DOHH2 (cell line): ENCODE results near the gene FLCN.

Experiments used
- H3F3A ChIP-seq: fragments of 200-600 bp; sonication (generic), shearing (Covaris generic); 2 replicates; pipeline ENCODE4 v1.6.0; 2016; ENCODE audit warnings: antibody characterized with exemption, mild to moderate bottlenecking; ENCODE audit not compliant: control insufficient read depth, insufficient read depth
- H3K27ac ChIP-seq: fragments of 200-600 bp; sonication (generic); 2 replicates; pipeline ENCODE4 v1.5.1; 2014; ENCODE audit warnings: low read depth, mild to moderate bottlenecking, low read length, moderate library complexity
- H3K27me3 ChIP-seq: fragments of 200-600 bp; sonication (generic); 2 replicates; pipeline ENCODE4 v1.6.1; 2014; ENCODE audit warnings: mild to moderate bottlenecking, low read length, mixed read lengths; ENCODE audit not compliant: control insufficient read depth
- H3K36me3 ChIP-seq: fragments of 200-600 bp; sonication (generic); 2 replicates; pipeline ENCODE4 v1.6.1; 2014; ENCODE audit warnings: mild to moderate bottlenecking, low read length, moderate library complexity, mixed read lengths; ENCODE audit not compliant: control insufficient read depth
- H3K4me1 ChIP-seq: fragments of 200-600 bp; sonication (generic); 2 replicates; pipeline ENCODE4 v1.6.1; 2014; ENCODE audit warnings: mild to moderate bottlenecking, low read length, mixed read lengths; ENCODE audit not compliant: control insufficient read depth
- H3K4me2 ChIP-seq: fragments of 200-600 bp; sonication (generic); 2 replicates; pipeline ENCODE4 v1.6.0; 2014; ENCODE audit warnings: mild to moderate bottlenecking, low read length, moderate library complexity
- H3K4me3 ChIP-seq: fragments of 200-600 bp; sonication (generic); 2 replicates; pipeline ENCODE4 v1.5.1; 2014; ENCODE audit warnings: mild to moderate bottlenecking, low read length, mixed read lengths
- H3K79me2 ChIP-seq: fragments of 200-600 bp; sonication (generic); 2 replicates; pipeline ENCODE4 v1.6.1; 2014; ENCODE audit warnings: mild to moderate bottlenecking, low read length, mixed read lengths; ENCODE audit not compliant: control insufficient read depth
- H3K9me2 ChIP-seq: fragments of 200-600 bp; sonication (generic); replicated peaks from 2 replicates; pipeline ENCODE4 v1.6.1; 2014; ENCODE audit warnings: mild to moderate bottlenecking, low read length, mixed read lengths; ENCODE audit not compliant: control insufficient read depth
- H3K9me3 ChIP-seq: fragments of 200-600 bp; sonication (generic); 2 replicates; pipeline ENCODE4 v1.6.1; 2014; ENCODE audit warnings: antibody characterized with exemption, low read length, mixed read lengths; ENCODE audit not compliant: control insufficient read depth, insufficient read depth
- H4K20me1 ChIP-seq: fragments of 200-600 bp; sonication (generic); 2 replicates; pipeline ENCODE4 v1.6.0; 2014; ENCODE audit warnings: low read depth, mild to moderate bottlenecking, antibody characterized with exemption, low read length, moderate library complexity; ENCODE audit not compliant: control insufficient read depth, insufficient read depth
- EZH2phosphoT487 ChIP-seq: fragments of 200-600 bp; sonication (generic); IDR thresholded peaks from 2 replicates; pipeline ENCODE4 v1.6.1; 2017; ENCODE audit warnings: borderline replicate concordance, mild to moderate bottlenecking, antibody characterized with exemption, low read length, moderate library complexity, mixed read lengths
- TF ChIP-seq, protein P1 (sequence below): fragments of 200-600 bp; sonication (generic); IDR thresholded peaks from one replicate; pipeline ENCODE4 v1.5.1; 2014; ENCODE audit warnings: antibody characterized with exemption, mild to moderate bottlenecking, low read depth, low read length; ENCODE audit not compliant: poor library complexity, severe bottlenecking

Gene FLCN

DNA sequence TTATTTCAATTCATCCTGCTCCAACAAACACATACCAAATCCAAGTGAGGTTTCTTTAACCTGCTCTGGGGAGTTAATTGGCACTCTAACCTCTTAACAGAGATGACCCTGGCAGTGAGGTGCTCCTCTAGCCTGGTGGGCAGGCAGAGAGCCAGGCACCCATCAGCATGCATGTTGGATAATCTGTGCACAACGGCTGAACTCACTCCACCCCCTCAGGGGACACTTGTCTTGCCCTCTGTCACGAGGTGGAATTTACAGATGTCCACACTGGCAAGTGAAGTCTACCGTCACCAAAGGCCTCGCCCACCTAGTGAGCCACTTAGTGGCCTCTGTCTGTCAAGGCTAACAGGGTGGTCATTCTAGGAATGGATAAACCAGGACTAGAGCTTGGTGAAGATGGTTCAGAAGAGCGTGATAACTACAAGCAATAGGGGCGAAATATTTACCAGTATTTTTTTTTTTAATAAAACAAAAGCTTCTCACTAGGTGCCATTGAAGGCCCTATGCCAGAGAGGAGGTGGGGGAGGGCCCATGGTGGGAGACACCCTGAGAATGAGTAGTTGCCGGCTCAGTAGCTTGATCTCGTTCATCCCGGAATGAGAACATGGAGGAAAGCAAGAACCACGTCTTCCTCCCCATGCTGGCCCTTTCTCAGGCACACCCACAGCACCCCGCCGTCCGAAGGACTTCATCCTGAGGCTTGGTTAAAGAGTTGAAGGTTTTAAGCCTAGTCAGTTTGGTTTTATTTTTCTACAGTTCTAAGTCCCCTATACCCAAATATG is 56.0 kb downstream of the FLCN start:
- H3K36me3 ChIP-seq = peaks cover 71% of the 10 kb centered on the region

DNA sequence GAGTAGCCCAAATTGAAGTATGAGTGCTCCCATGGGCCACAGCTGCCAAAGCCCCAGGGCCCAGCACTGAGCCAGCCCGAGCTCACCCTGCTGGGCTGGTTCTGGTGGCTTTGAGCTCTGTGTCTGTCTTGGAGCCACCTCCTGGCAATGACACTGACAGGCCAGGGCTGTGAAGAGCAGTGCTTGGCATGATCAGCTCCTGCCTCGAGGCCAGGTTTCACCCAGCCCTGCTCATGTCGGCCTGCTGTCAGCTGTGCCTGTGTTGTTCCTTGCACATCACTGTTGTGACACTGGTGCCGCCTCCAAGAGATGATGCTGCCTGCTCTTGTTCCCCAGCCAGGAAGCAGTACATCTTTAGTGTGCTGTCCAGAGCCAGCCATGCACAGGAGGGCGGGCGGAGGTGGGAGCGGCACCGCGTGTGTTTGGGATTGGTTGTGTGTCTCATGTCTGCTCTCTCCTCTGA is 56.8 kb downstream of the FLCN start:
- Histone ChIP-seq H3K4me1 (peaks cover 16% of the 10 kb centered on the region), H3K9me2 (no peaks in the 10 kb centered on the region), H3K4me2 (no peak overlapping the region), H3K4me3 (no peak overlapping the region), H3K36me3 (peaks cover 72% of the 10 kb centered on the region), H4K20me1 (no peaks in the 10 kb centered on the region), H3K9me3 (no peaks in the 10 kb centered on the region), H3F3A (no peaks in the 10 kb centered on the region; the same call in 1 of the 2 replicates), H3K27ac (no peak overlapping the region), H3K27me3 (no peaks in the 10 kb centered on the region), H3K79me2 (no peaks in the 10 kb centered on the region)
- no peak for TF ChIP-seq EZH2phosphoT487
- TF ChIP-seq, protein P1, sequence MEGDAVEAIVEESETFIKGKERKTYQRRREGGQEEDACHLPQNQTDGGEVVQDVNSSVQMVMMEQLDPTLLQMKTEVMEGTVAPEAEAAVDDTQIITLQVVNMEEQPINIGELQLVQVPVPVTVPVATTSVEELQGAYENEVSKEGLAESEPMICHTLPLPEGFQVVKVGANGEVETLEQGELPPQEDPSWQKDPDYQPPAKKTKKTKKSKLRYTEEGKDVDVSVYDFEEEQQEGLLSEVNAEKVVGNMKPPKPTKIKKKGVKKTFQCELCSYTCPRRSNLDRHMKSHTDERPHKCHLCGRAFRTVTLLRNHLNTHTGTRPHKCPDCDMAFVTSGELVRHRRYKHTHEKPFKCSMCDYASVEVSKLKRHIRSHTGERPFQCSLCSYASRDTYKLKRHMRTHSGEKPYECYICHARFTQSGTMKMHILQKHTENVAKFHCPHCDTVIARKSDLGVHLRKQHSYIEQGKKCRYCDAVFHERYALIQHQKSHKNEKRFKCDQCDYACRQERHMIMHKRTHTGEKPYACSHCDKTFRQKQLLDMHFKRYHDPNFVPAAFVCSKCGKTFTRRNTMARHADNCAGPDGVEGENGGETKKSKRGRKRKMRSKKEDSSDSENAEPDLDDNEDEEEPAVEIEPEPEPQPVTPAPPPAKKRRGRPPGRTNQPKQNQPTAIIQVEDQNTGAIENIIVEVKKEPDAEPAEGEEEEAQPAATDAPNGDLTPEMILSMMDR = no peak

More for the DNA sequence above, 56.0 kb downstream of the FLCN start:
- H3F3A ChIP-seq = no peaks in the 10 kb centered on the region; the same call in 1 of the 2 replicates
- H3K79me2 ChIP-seq = no peaks in the 10 kb centered on the region
- no peaks in the 10 kb centered on the region for H4K20me1 ChIP-seq
- H3K4me1 ChIP-seq = peaks cover 13% of the 10 kb centered on the region
- TF ChIP-seq EZH2phosphoT487 = no peak
- TF ChIP-seq, protein P1 = no peak
- H3K4me3 ChIP-seq = no peak overlapping the region
- H3K9me2 ChIP-seq = no peaks in the 10 kb centered on the region
- H3K9me3 ChIP-seq = no peaks in the 10 kb centered on the region
- no peak overlapping the region for H3K27ac ChIP-seq
- H3K27me3 ChIP-seq = no peaks in the 10 kb centered on the region
- H3K4me2 ChIP-seq = no peak overlapping the region

DNA sequence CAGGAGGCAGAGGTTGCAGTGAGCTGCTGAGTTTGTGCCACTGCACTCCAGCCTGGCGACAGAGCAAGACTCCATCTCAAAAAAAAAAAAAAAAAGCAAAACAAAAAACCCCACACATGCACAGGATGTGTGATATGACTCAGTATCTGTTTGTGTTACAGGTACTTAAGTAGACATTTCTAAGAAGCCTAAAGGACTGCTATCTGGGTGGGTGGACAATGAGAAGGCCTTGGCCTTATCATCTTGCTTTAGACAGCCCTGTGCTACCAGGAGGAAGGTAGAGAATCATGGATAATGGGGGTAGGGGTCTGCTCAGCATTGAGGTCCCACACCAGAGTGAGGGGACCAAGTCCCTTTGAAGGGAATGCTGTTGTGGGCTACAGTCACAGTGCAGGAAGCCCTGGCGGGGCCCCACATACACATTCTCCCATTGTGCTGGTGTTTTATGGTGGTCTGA is 57.6 kb downstream of the FLCN start:
- Histone ChIP-seq H3F3A (no peaks in the 10 kb centered on the region; the same call in 1 of the 2 replicates), H3K4me2 (no peak overlapping the region), H3K36me3 (peaks cover 73% of the 10 kb centered on the region), H3K27ac (no peak overlapping the region), H3K79me2 (no peaks in the 10 kb centered on the region), H3K9me2 (no peaks in the 10 kb centered on the region), H3K27me3 (no peaks in the 10 kb centered on the region), H3K4me1 (peaks cover 16% of the 10 kb centered on the region), H3K9me3 (no peaks in the 10 kb centered on the region), H3K4me3 (no peak overlapping the region), H4K20me1 (no peaks in the 10 kb centered on the region)
- TF ChIP-seq, protein P1 = no peak
- TF ChIP-seq EZH2phosphoT487 = no peak
